ENCODE data around the gene BSX.

BSX gene

DNA sequence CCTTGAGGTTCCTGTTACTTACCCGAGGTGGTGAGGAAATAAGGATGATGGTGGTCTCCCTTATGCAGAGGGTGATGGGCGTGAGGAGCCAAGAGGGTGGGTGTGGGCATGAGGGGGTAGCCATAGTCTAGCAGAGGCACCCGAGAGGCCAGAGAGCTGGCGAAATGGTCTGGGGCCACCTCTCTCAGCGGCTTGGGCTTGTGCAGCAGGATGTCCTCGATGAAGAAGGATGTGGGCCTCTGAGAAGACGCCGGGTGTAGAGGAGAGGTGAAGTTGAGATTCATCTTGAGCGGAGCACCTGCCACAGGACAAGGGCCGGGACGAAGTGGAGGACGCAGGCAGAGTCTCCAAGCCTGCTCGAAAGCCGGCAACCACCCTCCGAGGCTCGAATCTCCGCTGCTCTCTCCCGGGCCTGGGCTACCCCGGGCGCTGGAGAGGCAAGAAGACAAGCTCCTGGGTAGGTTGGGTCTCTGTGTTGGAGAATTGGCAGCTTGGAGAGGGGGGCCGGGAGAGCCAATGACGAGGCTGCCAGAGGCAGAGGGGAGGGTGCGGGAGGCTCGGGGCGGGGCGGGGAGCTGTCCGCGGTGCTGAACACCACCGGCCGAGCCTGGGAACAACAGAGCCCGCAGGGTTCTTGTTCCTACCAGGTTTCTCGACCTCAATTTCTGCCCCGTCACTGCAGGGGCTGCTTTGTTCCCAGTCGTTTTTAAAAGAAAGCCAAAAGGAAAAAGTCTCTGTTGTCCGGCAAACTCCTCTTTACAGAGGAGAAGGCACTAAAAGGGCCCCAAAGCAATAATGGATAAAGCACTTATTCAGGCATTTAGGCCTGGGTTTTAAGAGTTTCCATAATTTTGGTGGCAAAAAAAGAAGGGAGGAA, at the start of gene BSX:
TSS of gene BSX (minus strand) at position 447 of the 877 bp plus-strand sequence. CDS start at position 284, 163 bp downstream.
- peak; percentile 48 for DNase-seq (ENCODE audit: low read depth)
- no peak within 1 kb of the TSS for H3K4me3 ChIP-seq (ENCODE audit: low read depth, low read length)
- TF ChIP-seq, protein P1, sequence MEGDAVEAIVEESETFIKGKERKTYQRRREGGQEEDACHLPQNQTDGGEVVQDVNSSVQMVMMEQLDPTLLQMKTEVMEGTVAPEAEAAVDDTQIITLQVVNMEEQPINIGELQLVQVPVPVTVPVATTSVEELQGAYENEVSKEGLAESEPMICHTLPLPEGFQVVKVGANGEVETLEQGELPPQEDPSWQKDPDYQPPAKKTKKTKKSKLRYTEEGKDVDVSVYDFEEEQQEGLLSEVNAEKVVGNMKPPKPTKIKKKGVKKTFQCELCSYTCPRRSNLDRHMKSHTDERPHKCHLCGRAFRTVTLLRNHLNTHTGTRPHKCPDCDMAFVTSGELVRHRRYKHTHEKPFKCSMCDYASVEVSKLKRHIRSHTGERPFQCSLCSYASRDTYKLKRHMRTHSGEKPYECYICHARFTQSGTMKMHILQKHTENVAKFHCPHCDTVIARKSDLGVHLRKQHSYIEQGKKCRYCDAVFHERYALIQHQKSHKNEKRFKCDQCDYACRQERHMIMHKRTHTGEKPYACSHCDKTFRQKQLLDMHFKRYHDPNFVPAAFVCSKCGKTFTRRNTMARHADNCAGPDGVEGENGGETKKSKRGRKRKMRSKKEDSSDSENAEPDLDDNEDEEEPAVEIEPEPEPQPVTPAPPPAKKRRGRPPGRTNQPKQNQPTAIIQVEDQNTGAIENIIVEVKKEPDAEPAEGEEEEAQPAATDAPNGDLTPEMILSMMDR (conservative IDR thresholded peaks at IDR 0.05; ENCODE audit: low read depth, low read length): no peak

GRCh38 chr11:123030517-123030916, 48.9 kb upstream of the BSX start:
- TF ChIP-seq, protein P1 (conservative IDR thresholded peaks at IDR 0.05; ENCODE audit: low read depth, low read length): no peak
- H3K4me3 ChIP-seq (ENCODE audit: low read depth, low read length): no peak overlapping the region
- no peak for DNase-seq (ENCODE audit: low read depth)

- peak; percentile 81 for DNase-seq (ENCODE audit: low read depth)
- TF ChIP-seq, protein P1 (conservative IDR thresholded peaks at IDR 0.05; ENCODE audit: low read depth, low read length): peak; percentile 90
Observed at GRCh38 chr11:123020968-123021367, 39.3 kb upstream of the BSX start.

DNA sequence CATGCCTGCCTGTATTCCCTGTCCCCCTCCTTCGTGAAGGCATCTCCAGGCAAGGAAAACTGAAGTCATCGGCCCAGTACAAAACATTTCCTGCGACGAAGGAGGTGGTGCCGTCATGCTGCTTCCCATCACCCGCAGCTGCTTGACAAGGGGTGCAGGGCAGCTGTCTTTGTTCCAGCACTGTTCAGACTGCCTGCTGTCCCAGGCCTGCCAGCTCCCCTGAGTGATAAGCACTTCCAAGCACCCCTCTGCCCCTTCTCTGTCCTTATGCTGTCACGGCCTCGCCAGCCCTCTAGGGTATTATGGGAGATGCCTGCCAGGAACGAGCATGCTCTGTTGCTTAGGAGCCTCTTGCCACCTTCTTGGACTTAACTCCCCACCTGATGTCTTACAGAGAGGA, 37.1 kb upstream of the BSX start:
- DNase-seq (ENCODE audit: low read depth): no peak

More at GRCh38 chr11:123020968-123021367, 39.3 kb upstream of the BSX start:
- no peak overlapping the region for H3K4me3 ChIP-seq (ENCODE audit: low read depth, low read length)

DNA sequence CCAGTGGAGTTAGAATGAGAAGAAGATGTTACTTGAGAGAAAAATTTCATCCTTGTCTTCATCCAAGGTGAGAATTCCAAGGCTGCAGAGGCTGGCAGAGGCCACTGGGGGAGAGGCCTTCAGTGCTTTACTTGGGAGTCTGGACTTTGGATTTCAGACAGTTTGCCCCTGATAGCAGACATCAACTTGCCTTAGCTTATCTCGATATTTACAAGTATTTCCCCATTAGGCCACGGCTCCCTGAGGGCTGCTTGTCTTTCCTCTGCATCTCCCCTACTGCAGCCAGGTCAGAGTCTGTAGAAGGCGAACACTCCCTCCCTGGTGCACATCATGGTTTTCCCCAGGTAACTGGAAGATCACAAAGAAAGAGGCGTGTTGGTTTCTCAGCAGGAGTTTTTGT, 29.9 kb upstream of the BSX start:
- no peak overlapping the region for H3K4me3 ChIP-seq (ENCODE audit: low read depth, low read length)
- TF ChIP-seq, protein P1 (conservative IDR thresholded peaks at IDR 0.05; ENCODE audit: low read depth, low read length): no peak

More for the DNA sequence above, 37.1 kb upstream of the BSX start:
- TF ChIP-seq, protein P1 (conservative IDR thresholded peaks at IDR 0.05; ENCODE audit: low read depth, low read length): no peak
- H3K4me3 ChIP-seq (ENCODE audit: low read depth, low read length): no peak overlapping the region

GRCh38 chr11:123006860-123007542, 25.4 kb upstream of the BSX start:
- no peak overlapping the region for H3K4me3 ChIP-seq (ENCODE audit: low read depth, low read length)
- TF ChIP-seq, protein P1 (conservative IDR thresholded peaks at IDR 0.05; ENCODE audit: low read depth, low read length): no peak
- no peak for DNase-seq (ENCODE audit: low read depth)

More for the DNA sequence above, 29.9 kb upstream of the BSX start:
- DNase-seq (ENCODE audit: low read depth): no peak
